HG03139 (cell line): ENCODE results near the gene BLMH.

Source experiments
- ATAC-seq: cut with Tn5 transposase; IDR thresholded peaks from one replicate; pipeline ENCODE4 v1.9.1; 2021; ENCODE audit not compliant: unreplicated experiment

Gene BLMH

GRCh38 chr17:30309591-30309990, 17.8 kb upstream of the BLMH start:
- no peak for ATAC-seq

GRCh38 chr17:30308406-30308805, 16.7 kb upstream of the BLMH start:
- no peak for ATAC-seq

- ATAC-seq: no peak
Measured at GRCh38 chr17:30304778-30305177, 13.0 kb upstream of the BLMH start.

GRCh38 chr17:30302241-30302640, 10.5 kb upstream of the BLMH start:
- no peak for ATAC-seq

GRCh38 chr17:30300818-30301217, 9.1 kb upstream of the BLMH start:
- no peak for ATAC-seq

GRCh38 chr17:30299000-30299399, 7.3 kb upstream of the BLMH start:
- ATAC-seq: no peak

- no peak for ATAC-seq
Measured at GRCh38 chr17:30297715-30298114, 6.0 kb upstream of the BLMH start.

GRCh38 chr17:30296499-30297080, 4.8 kb upstream of the BLMH start:
- ATAC-seq: no peak

- ATAC-seq: no peak
Measured at GRCh38 chr17:30292286-30292858, 628 bp upstream of the BLMH start.

- ATAC-seq: no peak
Measured at GRCh38 chr17:30290696-30291542, 825 bp downstream of the BLMH start.

GRCh38 chr17:30290077-30290476, 1.7 kb downstream of the BLMH start:
- ATAC-seq: no peak

- ATAC-seq: no peak
Measured at GRCh38 chr17:30279156-30279555, 12.6 kb downstream of the BLMH start.

- no peak for ATAC-seq
Measured at GRCh38 chr17:30278032-30278431, 13.7 kb downstream of the BLMH start.

GRCh38 chr17:30275911-30276310, 15.8 kb downstream of the BLMH start:
- ATAC-seq: no peak

GRCh38 chr17:30274887-30275286, 16.9 kb downstream of the BLMH start:
- no peak for ATAC-seq

- ATAC-seq: no peak
Measured at GRCh38 chr17:30273373-30273772, 18.4 kb downstream of the BLMH start.

GRCh38 chr17:30271102-30271501, 20.6 kb downstream of the BLMH start:
- ATAC-seq: no peak

GRCh38 chr17:30267625-30268024, 24.1 kb downstream of the BLMH start:
- ATAC-seq: no peak

- ATAC-seq: no peak
Measured at GRCh38 chr17:30263552-30264333, 28.0 kb downstream of the BLMH start.

- no peak for ATAC-seq
Measured at GRCh38 chr17:30256756-30257506, 34.8 kb downstream of the BLMH start.

GRCh38 chr17:30254150-30254549, 37.6 kb downstream of the BLMH start:
- no peak for ATAC-seq
